PC-9 (cell line): ENCODE data around the gene FOLR1. TPM values are rescaled to one million over a fixed set of nuclear protein-coding genes. Genes with fewer than 3 reads are reported as not detected.
A peak's percentile ranks its signal among the peaks of the same experiment; 100 is the strongest.

Experiments used
- BruUV-seq: library from RNA; stranded (reverse); fragments of 400-500 nt; replicated peaks from 2 replicates; lab custom pipeline; 2021; lab: Mats Ljungman, UMichigan
- CTCF ChIA-PET: fragments of 300-600 bp; sonication (Branson Sonifier 250); formaldehyde crosslinking; loops from one replicate; lab custom pipeline; 2022; ENCODE audit warnings: antibody characterized with exemption; lab: Charles Lee
- POLR2A ChIA-PET: fragments of 300-600 bp; sonication (Branson Sonifier 250); formaldehyde crosslinking; loops from one replicate; lab custom pipeline; 2022; ENCODE audit warnings: antibody characterized with exemption; ENCODE audit not compliant: unreplicated experiment; lab: Charles Lee
- DNase-seq, 2 experiments: peaks; one replicate each; pipeline versions ENCODE4 v3.0.0 to v3.0.0-alpha.2; 2015 to 2022; ENCODE audit warnings: mixed read lengths in 1 of 2
- H2AFZ ChIP-seq: fragments of 200-600 bp; sonication (generic); 2 replicates; pipeline ENCODE4 v1.8.1; 2017; ENCODE audit warnings: antibody characterized with exemption
- H3F3A ChIP-seq: fragments of 200-600 bp; sonication (generic); 2 replicates; pipeline ENCODE4 v1.8.1; 2017; ENCODE audit warnings: antibody characterized with exemption, mild to moderate bottlenecking, low read depth; ENCODE audit not compliant: insufficient read depth
- H3K27ac ChIP-seq: fragments of 200-600 bp; sonication (generic); 2 replicates; pipeline ENCODE4 v1.6.1; 2016; ENCODE audit warnings: mixed run types
- H3K27me3 ChIP-seq: fragments of 200-600 bp; sonication (generic); 2 replicates; pipeline ENCODE4 v1.6.1; 2016; ENCODE audit warnings: low read depth, mixed run types; ENCODE audit not compliant: insufficient read depth
- H3K36me3 ChIP-seq: fragments of 200-600 bp; sonication (generic); 2 replicates; pipeline ENCODE4 v1.6.1; 2016; ENCODE audit warnings: low read depth, mixed run types
- H3K4me1 ChIP-seq: fragments of 200-600 bp; sonication (generic); replicated peaks from 2 replicates; pipeline ENCODE4 v1.6.1; 2016; ENCODE audit warnings: mixed run types; ENCODE audit not compliant: insufficient read depth
- H3K4me2 ChIP-seq: fragments of 200-600 bp; sonication (generic); 2 replicates; pipeline ENCODE4 v1.6.1; 2017; ENCODE audit warnings: mixed run types
- H3K4me3 ChIP-seq: fragments of 200-600 bp; sonication (generic); 2 replicates; pipeline ENCODE4 v1.6.1; 2016; ENCODE audit warnings: mixed run types
- H3K79me2 ChIP-seq: fragments of 200-600 bp; sonication (generic); 2 replicates; pipeline ENCODE4 v1.6.1; 2017; ENCODE audit warnings: low read depth, mixed run types
- H3K9me2 ChIP-seq: fragments of 200-600 bp; sonication (generic); 2 replicates; pipeline ENCODE4 v1.8.1; 2017; ENCODE audit warnings: mild to moderate bottlenecking; ENCODE audit not compliant: insufficient read depth
- H3K9me3 ChIP-seq: fragments of 200-600 bp; sonication (generic); 2 replicates; pipeline ENCODE4 v1.8.1; 2016; ENCODE audit warnings: low read depth; ENCODE audit not compliant: insufficient read depth
- H4K20me1 ChIP-seq: fragments of 200-600 bp; sonication (generic); 2 replicates; pipeline ENCODE4 v1.8.1; 2017; ENCODE audit not compliant: insufficient read depth
- EZH2 ChIP-seq: fragments of 200-600 bp; sonication (generic); IDR thresholded peaks from 2 replicates; pipeline ENCODE4 v1.8.0; 2017; ENCODE audit warnings: antibody characterized with exemption, low read depth
- intact Hi-C: fragments of 100-400 bp; cut with micrococcal nuclease; formaldehyde crosslinking; loops from one replicate; pipeline ENCODE4 v1.10.0; 2022; ENCODE audit not compliant: unreplicated experiment
- total RNA-seq: library from RNA; stranded (reverse); gene quantifications from 2 replicates; pipeline ENCODE4 v1.2.3, GENCODE V29; 2021
- TF ChIP-seq, protein P1 (sequence below): fragments of 200-600 bp; sonication (generic); conservative IDR thresholded peaks from 2 replicates; pipeline ENCODE4 v1.6.1; 2017; ENCODE audit warnings: mixed run types, antibody characterized with exemption, mild to moderate bottlenecking, moderate library complexity

FOLR1 gene
- total RNA-seq, 1 experiment from 2014 or later, result 4.7 TPM

DNA sequence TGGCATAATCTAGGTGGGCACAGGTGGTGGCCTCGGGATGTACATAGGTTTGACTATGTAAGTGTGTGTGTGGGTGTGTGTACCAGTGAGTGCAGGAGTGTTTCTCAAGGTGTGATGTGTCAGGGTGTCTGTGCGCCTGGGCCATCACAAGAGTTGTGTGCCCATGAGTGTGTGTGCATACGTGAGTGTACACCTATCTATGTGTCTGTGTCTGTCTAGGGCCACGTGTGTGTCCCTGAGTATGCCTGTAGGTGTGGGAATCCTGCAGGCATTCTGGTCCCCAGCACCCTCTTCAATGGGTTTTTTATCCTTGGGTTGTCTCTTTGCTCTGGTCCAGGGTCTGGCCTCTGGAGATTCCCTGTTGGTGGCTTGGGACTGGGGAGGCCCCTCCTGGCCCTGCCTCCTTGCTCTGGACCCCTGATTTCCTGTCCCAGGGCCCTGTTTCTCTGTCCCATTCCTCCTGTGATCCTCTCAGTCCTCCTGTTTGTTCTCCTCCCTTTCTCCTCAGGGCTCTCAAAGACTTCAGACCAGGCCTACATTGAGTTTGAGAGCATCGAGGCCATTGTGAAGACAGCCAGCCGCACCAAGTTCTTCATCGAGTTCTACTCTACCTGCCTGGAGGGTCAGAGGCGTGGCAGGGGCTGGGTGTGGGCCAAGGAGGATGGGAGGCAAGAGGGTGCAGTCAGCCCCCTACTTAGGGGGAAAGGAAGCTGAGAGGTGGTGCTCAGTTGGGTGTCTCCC lies 42.0 kb downstream of the FOLR1 start:
- TF ChIP-seq, protein P1, sequence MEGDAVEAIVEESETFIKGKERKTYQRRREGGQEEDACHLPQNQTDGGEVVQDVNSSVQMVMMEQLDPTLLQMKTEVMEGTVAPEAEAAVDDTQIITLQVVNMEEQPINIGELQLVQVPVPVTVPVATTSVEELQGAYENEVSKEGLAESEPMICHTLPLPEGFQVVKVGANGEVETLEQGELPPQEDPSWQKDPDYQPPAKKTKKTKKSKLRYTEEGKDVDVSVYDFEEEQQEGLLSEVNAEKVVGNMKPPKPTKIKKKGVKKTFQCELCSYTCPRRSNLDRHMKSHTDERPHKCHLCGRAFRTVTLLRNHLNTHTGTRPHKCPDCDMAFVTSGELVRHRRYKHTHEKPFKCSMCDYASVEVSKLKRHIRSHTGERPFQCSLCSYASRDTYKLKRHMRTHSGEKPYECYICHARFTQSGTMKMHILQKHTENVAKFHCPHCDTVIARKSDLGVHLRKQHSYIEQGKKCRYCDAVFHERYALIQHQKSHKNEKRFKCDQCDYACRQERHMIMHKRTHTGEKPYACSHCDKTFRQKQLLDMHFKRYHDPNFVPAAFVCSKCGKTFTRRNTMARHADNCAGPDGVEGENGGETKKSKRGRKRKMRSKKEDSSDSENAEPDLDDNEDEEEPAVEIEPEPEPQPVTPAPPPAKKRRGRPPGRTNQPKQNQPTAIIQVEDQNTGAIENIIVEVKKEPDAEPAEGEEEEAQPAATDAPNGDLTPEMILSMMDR, result no peak
- TF ChIP-seq EZH2, result no peak
- Histone ChIP-seq H3K9me2 (no peaks in the 10 kb centered on the region), H3F3A (peaks cover 41% of the 10 kb centered on the region), H3K9me3 (no peaks in the 10 kb centered on the region), H2AFZ (no peak overlapping the region), H3K27me3 (no peaks in the 10 kb centered on the region), H3K4me3 (no peak overlapping the region), H3K36me3 (peaks cover 23% of the 10 kb centered on the region), H3K4me2 (no peak overlapping the region), H3K4me1 (no peaks in the 10 kb centered on the region), H3K27ac (no peak overlapping the region), H3K79me2 (no peaks in the 10 kb centered on the region), H4K20me1 (peaks cover 20% of the 10 kb centered on the region)
- TSS peak; percentile 16 for BruUV-seq
- DNase-seq, result no peak
- ChIA-PET CTCF (no interaction called here), POLR2A (no interaction called here)
- intact Hi-C loops, result no loop called here

- BruUV-seq, result no TSS peak
- Histone ChIP-seq H3K27me3 (no peaks in the 10 kb centered on the region), H3K36me3 (peaks cover 17% of the 10 kb centered on the region), H4K20me1 (peaks cover 20% of the 10 kb centered on the region), H3K4me2 (no peak overlapping the region), H3K9me2 (no peaks in the 10 kb centered on the region), H3F3A (peaks cover 41% of the 10 kb centered on the region), H3K4me1 (no peaks in the 10 kb centered on the region), H3K4me3 (no peak overlapping the region), H2AFZ (no peak overlapping the region), H3K27ac (no peak overlapping the region), H3K9me3 (no peaks in the 10 kb centered on the region), H3K79me2 (no peaks in the 10 kb centered on the region)
- ChIA-PET CTCF (no interaction called here), POLR2A (interaction anchor here (0.6 kb wide), 1 partner anchor 256 kb away, joined by 4 read pairs; no protein-coding TSS in a partner anchor)
- intact Hi-C loops, result no loop called here
- DNase-seq, result no peak
- TF ChIP-seq EZH2, result no peak
- TF ChIP-seq, protein P1, result no peak
These were observed 42.5 kb downstream of the FOLR1 start for GRCh38 chr11:72234514-72234830.

GRCh38 chr11:72234920-72235319 lies 43.0 kb downstream of the FOLR1 start:
- ChIA-PET CTCF (no interaction called here), POLR2A (interaction anchor here (0.6 kb wide), 1 partner anchor 256 kb away, joined by 4 read pairs; no protein-coding TSS in a partner anchor)
- no peaks in the 10 kb centered on the region for H3K9me3 ChIP-seq
- no peak for DNase-seq
- no peaks in the 10 kb centered on the region for H3K27me3 ChIP-seq
- H3K36me3 ChIP-seq, result peaks cover 17% of the 10 kb centered on the region; the same call in 1 of the 2 replicates
- TF ChIP-seq, protein P1, result no peak
- no peak for TF ChIP-seq EZH2
- intact Hi-C loops, result no loop called here
- no TSS peak for BruUV-seq
- H4K20me1 ChIP-seq, result peaks cover 20% of the 10 kb centered on the region
- no peaks in the 10 kb centered on the region for H3K79me2 ChIP-seq
- peaks cover 41% of the 10 kb centered on the region for H3F3A ChIP-seq
- H3K4me3 ChIP-seq, result no peak overlapping the region
- H3K27ac ChIP-seq, result no peak overlapping the region
- no peaks in the 10 kb centered on the region for H3K4me1 ChIP-seq
- no peak overlapping the region for H3K4me2 ChIP-seq
- H3K9me2 ChIP-seq, result no peaks in the 10 kb centered on the region
- H2AFZ ChIP-seq, result no peak overlapping the region
